Measurements from ENCODE around the gene DEFB132.

- TF ChIP-seq POLR2A (IDR thresholded peaks at IDR 0.05; ENCODE audit: low read depth, low read length), result no peak
- no peak for TF ChIP-seq TAF1 (IDR thresholded peaks at IDR 0.05; ENCODE audit: low read depth, low read length)
Observed at GRCh38 chr20:214383-214782, 43.1 kb upstream of the DEFB132 start.
